GM12874 (cell line): ENCODE data around the gene MEIOB.

Experiments
- CTCF ChIP-seq: IDR thresholded peaks from 2 replicates; pipeline ENCODE4 v1.5.1; 2011; ENCODE audit warnings: low read depth, mild to moderate bottlenecking, control low read depth, low read length, moderate library complexity; ENCODE audit not compliant: insufficient read depth

MEIOB gene

GRCh38 chr16:1871974-1872635 is at the start of gene MEIOB:
Gene MEIOB, minus strand, starts transcription at chr16:1872164. Its CDS starts 3,989 bp downstream, at chr16:1868175.
- no peak for TF ChIP-seq CTCF

GRCh38 chr16:1920727-1921171 is 48.8 kb upstream of the MEIOB start:
- TF ChIP-seq CTCF = no peak

- TF ChIP-seq CTCF = no peak
Observed at GRCh38 chr16:1919327-1919998, 47.5 kb upstream of the MEIOB start.

GRCh38 chr16:1918351-1919326 is 46.7 kb upstream of the MEIOB start, which contains the start of gene HS3ST6:
Gene HS3ST6, minus strand, starts transcription at chr16:1918415. Its CDS starts 92 bp downstream, at chr16:1918323.
- no peak for TF ChIP-seq CTCF

- TF ChIP-seq CTCF = no peak
Observed at GRCh38 chr16:1917665-1918350, 45.8 kb upstream of the MEIOB start.

GRCh38 chr16:1917056-1917664 is 45.2 kb upstream of the MEIOB start:
- no peak for TF ChIP-seq CTCF
